ENCODE data around the gene DPF3. TPM values are rescaled to one million over a fixed set of nuclear protein-coding genes. Genes with fewer than 3 reads are reported as not detected.

DPF3 gene
- total and polyA plus RNA-seq, 2 of the 13 experiments (the other 11 are each of a cell fraction or from before 2014, with no cell fraction given), result 0.09 to 0.60 TPM

DNA sequence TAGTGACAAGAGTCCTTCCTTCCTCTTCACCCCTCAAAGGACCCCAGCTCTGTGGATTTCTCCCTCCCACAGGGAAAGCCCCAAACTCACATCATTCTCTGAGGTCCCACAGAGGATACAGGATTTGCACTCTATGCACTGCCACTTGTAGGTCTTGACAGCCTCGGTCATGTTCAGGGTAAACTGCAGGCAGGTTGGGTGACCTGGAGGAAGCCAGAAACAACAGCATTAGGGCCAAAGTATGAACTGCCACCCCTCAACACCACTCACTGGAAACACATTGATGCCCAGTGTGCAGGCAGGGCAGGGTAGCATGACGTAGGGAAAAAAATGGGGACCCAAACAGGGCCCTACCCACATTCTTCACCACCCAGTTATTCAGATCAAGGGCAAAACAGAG lies 264.4 kb downstream of the DPF3 start:
- no peak overlapping the region for H2AFZ ChIP-seq (ENCODE audit: low read length)
- no TSS peak for BruUV-seq (replicated peaks)
- no peak overlapping the region for H3K9ac ChIP-seq (ENCODE audit: insufficient read depth, low read depth, low read length)
- in situ Hi-C loops (cut with HindIII; ENCODE audit: extremely low pct_ligation_motif_present, low pct_unique_long_range_greater_than_20kb) (no loop called here), intact Hi-C loops (cut with micrococcal nuclease; ENCODE audit: unreplicated experiment) (no loop called here)
- no peak overlapping the region for H3K4me3 ChIP-seq (replicated peaks in 1 of 3; ENCODE audit: insufficient read depth in 1 of 3, low read depth in 2 of 3, low read length in 3 of 3)
- no peak for DNase-seq (ENCODE audit: low spot score)
- no peaks in the 10 kb centered on the region for H4K20me1 ChIP-seq (ENCODE audit: insufficient read depth, low read length)
- H3K36me3 ChIP-seq (replicated peaks in 1 of 2; ENCODE audit: control insufficient read depth in 1 of 2, insufficient read depth in 2 of 2, low read length in 2 of 2), result no peaks in the 10 kb centered on the region
- WGBS (ENCODE audit: low lambda C conversion rate), result 0% methylated on average over 2 of the region's 2 CpGs
- no peak overlapping the region for H3K4me2 ChIP-seq (ENCODE audit: low read depth, low read length)
- POLR2A ChIA-PET, result no interaction called here
- TF ChIP-seq RCOR2 (CRISPR knock-in tag; IDR thresholded peaks at IDR 0.05) (no peak), SMC3 (IDR thresholded peaks at IDR 0.05; ENCODE audit: low read length) (no peak), SETDB1 (CRISPR knock-in tag; IDR thresholded peaks at IDR 0.05; ENCODE audit: borderline replicate concordance) (no peak)
- TF ChIP-seq, protein P1, sequence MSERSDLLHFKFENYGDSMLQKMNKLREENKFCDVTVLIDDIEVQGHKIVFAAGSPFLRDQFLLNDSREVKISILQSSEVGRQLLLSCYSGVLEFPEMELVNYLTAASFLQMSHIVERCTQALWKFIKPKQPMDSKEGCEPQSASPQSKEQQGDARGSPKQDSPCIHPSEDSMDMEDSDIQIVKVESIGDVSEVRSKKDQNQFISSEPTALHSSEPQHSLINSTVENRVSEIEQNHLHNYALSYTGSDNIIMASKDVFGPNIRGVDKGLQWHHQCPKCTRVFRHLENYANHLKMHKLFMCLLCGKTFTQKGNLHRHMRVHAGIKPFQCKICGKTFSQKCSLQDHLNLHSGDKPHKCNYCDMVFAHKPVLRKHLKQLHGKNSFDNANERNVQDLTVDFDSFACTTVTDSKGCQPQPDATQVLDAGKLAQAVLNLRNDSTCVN (CRISPR knock-in tag; IDR thresholded peaks at IDR 0.05; ENCODE audit: borderline replicate concordance), result no peak
- TF ChIP-seq, protein P2, sequence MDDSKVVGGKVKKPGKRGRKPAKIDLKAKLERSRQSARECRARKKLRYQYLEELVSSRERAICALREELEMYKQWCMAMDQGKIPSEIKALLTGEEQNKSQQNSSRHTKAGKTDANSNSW (CRISPR knock-in tag; IDR thresholded peaks at IDR 0.05; ENCODE audit: borderline replicate concordance), result no peak
- TF ChIP-seq, protein P3, sequence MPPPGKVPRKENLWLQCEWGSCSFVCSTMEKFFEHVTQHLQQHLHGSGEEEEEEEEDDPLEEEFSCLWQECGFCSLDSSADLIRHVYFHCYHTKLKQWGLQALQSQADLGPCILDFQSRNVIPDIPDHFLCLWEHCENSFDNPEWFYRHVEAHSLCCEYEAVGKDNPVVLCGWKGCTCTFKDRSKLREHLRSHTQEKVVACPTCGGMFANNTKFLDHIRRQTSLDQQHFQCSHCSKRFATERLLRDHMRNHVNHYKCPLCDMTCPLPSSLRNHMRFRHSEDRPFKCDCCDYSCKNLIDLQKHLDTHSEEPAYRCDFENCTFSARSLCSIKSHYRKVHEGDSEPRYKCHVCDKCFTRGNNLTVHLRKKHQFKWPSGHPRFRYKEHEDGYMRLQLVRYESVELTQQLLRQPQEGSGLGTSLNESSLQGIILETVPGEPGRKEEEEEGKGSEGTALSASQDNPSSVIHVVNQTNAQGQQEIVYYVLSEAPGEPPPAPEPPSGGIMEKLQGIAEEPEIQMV (CRISPR knock-in tag; IDR thresholded peaks at IDR 0.05; ENCODE audit: low read depth), result no peak
- ATAC-seq, result no peak
- no peak for FAIRE-seq
- CTCF ChIA-PET (ENCODE audit: low intra/inter-chr PET ratio, low total read pairs), result no interaction called here
- H3K9me3 ChIP-seq (ENCODE audit: low read length), result no peaks in the 10 kb centered on the region
- no peaks in the 10 kb centered on the region for H3K27me3 ChIP-seq (ENCODE audit: control insufficient read depth in 1 of 2, insufficient read depth in 2 of 2, low read length in 2 of 2)
- no peaks in the 10 kb centered on the region for H3K4me1 ChIP-seq (ENCODE audit: insufficient read depth, low read length)
- no peak overlapping the region for H3K27ac ChIP-seq (ENCODE audit: extremely low read length, insufficient read depth, low read length)
- no peaks in the 10 kb centered on the region for H3K79me2 ChIP-seq (ENCODE audit: insufficient read depth, low read length)
